Measurements from ENCODE around the gene TVP23C. TPM values are rescaled to one million over a fixed set of nuclear protein-coding genes. Genes with fewer than 3 reads are reported as not detected.

The TVP23C gene
- total RNA-seq, 1 experiment from 2014 or later, result 45.5 TPM

- no peaks in the 10 kb centered on the region for H3K27me3 ChIP-seq (ENCODE audit: insufficient read depth, low read depth)
- H4K20me1 ChIP-seq (ENCODE audit: insufficient read depth), result no peaks in the 10 kb centered on the region
- POLR2A ChIA-PET (ENCODE audit: unreplicated experiment), result interaction anchor here (0.6 to 0.7 kb wide), 2 partner anchors 197 to 1439 kb away, joined by 3 to 6 read pairs; no protein-coding TSS in a partner anchor
- no peaks in the 10 kb centered on the region for H3K9me2 ChIP-seq (ENCODE audit: insufficient read depth)
- no peak overlapping the region for H2AFZ ChIP-seq
- no peak overlapping the region for H3K4me2 ChIP-seq
- DNase-seq, result peak in 1 of 2 experiments; percentile 53
- intact Hi-C loops (cut with micrococcal nuclease; ENCODE audit: unreplicated experiment), result loop anchor here (1.0 kb wide), 1 partner anchor 242 kb away; no protein-coding TSS in a partner anchor
- H3K4me3 ChIP-seq, result no peak overlapping the region
- no peak overlapping the region for H3K27ac ChIP-seq
- H3F3A ChIP-seq (ENCODE audit: insufficient read depth, low read depth), result no peaks in the 10 kb centered on the region
- CTCF ChIA-PET, result interaction anchor here (0.6 to 1.2 kb wide), 7 partner anchors 8 to 713 kb away, joined by 3 to 7 read pairs (median 5); no protein-coding TSS in a partner anchor
- H3K79me2 ChIP-seq (ENCODE audit: low read depth), result no peaks in the 10 kb centered on the region
- TSS peak; percentile 39 for BruUV-seq (replicated peaks)
- no peaks in the 10 kb centered on the region for H3K9me3 ChIP-seq (ENCODE audit: insufficient read depth, low read depth)
- no peaks in the 10 kb centered on the region for H3K4me1 ChIP-seq (replicated peaks; ENCODE audit: insufficient read depth)
- no peaks in the 10 kb centered on the region for H3K36me3 ChIP-seq (ENCODE audit: low read depth)
- TF ChIP-seq EZH2 (IDR thresholded peaks at IDR 0.05; ENCODE audit: low read depth) (no peak), CTCF (conservative IDR thresholded peaks at IDR 0.05) (peak; percentile 52; the same call in 1 of the 2 replicates)
Observed at GRCh38 chr17:15502369-15503112, 60.7 kb downstream of the TVP23C start.

- Histone ChIP-seq H3K79me2 (ENCODE audit: low read depth) (no peaks in the 10 kb centered on the region), H3K27me3 (ENCODE audit: insufficient read depth, low read depth) (no peaks in the 10 kb centered on the region), H3K9me2 (ENCODE audit: insufficient read depth) (no peaks in the 10 kb centered on the region), H3K4me3 (no peak overlapping the region), H3K27ac (no peak overlapping the region), H4K20me1 (ENCODE audit: insufficient read depth) (no peaks in the 10 kb centered on the region), H3K4me2 (no peak overlapping the region), H3K36me3 (ENCODE audit: low read depth) (no peaks in the 10 kb centered on the region), H3F3A (ENCODE audit: insufficient read depth, low read depth) (no peaks in the 10 kb centered on the region), H2AFZ (no peak overlapping the region), H3K4me1 (replicated peaks; ENCODE audit: insufficient read depth) (no peaks in the 10 kb centered on the region), H3K9me3 (ENCODE audit: insufficient read depth, low read depth) (no peaks in the 10 kb centered on the region)
- BruUV-seq (replicated peaks), result no TSS peak
- ChIA-PET CTCF (no interaction called here), POLR2A (ENCODE audit: unreplicated experiment) (no interaction called here)
- no peak for DNase-seq
- TF ChIP-seq EZH2 (IDR thresholded peaks at IDR 0.05; ENCODE audit: low read depth) (no peak), CTCF (conservative IDR thresholded peaks at IDR 0.05) (no peak)
- intact Hi-C loops (cut with micrococcal nuclease; ENCODE audit: unreplicated experiment), result no loop called here
Observed at GRCh38 chr17:15501793-15502192, 61.5 kb downstream of the TVP23C start.

GRCh38 chr17:15501282-15501681 is 62.0 kb downstream of the TVP23C start:
- H3K36me3 ChIP-seq (ENCODE audit: low read depth), result no peaks in the 10 kb centered on the region
- no peaks in the 10 kb centered on the region for H3K9me3 ChIP-seq (ENCODE audit: insufficient read depth, low read depth)
- no peaks in the 10 kb centered on the region for H3F3A ChIP-seq (ENCODE audit: insufficient read depth, low read depth)
- no peak overlapping the region for H3K27ac ChIP-seq
- no peak for DNase-seq
- H3K4me2 ChIP-seq, result no peak overlapping the region
- no peak overlapping the region for H2AFZ ChIP-seq
- TF ChIP-seq EZH2 (IDR thresholded peaks at IDR 0.05; ENCODE audit: low read depth) (no peak), CTCF (conservative IDR thresholded peaks at IDR 0.05) (no peak)
- intact Hi-C loops (cut with micrococcal nuclease; ENCODE audit: unreplicated experiment), result no loop called here
- H3K79me2 ChIP-seq (ENCODE audit: low read depth), result no peaks in the 10 kb centered on the region
- no peaks in the 10 kb centered on the region for H3K9me2 ChIP-seq (ENCODE audit: insufficient read depth)
- CTCF ChIA-PET, result interaction anchor here (0.7 kb wide), 1 partner anchor 108 kb away, joined by 4 read pairs; no protein-coding TSS in a partner anchor
- H3K27me3 ChIP-seq (ENCODE audit: insufficient read depth, low read depth), result no peaks in the 10 kb centered on the region
- H4K20me1 ChIP-seq (ENCODE audit: insufficient read depth), result no peaks in the 10 kb centered on the region
- POLR2A ChIA-PET (ENCODE audit: unreplicated experiment), result no interaction called here
- no peaks in the 10 kb centered on the region for H3K4me1 ChIP-seq (replicated peaks; ENCODE audit: insufficient read depth)
- no TSS peak for BruUV-seq (replicated peaks)
- no peak overlapping the region for H3K4me3 ChIP-seq

All from PC-9 (cell line).